Neural cell (in vitro differentiated cells): ENCODE results near the gene SMIM10L2A.

Experiments
- CTCF ChIP-seq: fragments of 450-650 bp; IDR thresholded peaks from 2 replicates; pipeline ENCODE4 v1.5.1; 2014; ENCODE audit warnings: antibody characterized with exemption, mild to moderate bottlenecking, moderate library complexity; ENCODE audit not compliant: poor library complexity, severe bottlenecking
- EP300 ChIP-seq: fragments of 450-650 bp; conservative IDR thresholded peaks from 2 replicates; pipeline ENCODE4 v1.6.1; 2014; ENCODE audit warnings: antibody characterized with exemption, mild to moderate bottlenecking, moderate library complexity; ENCODE audit not compliant: poor library complexity, severe bottlenecking
- EZH2 ChIP-seq: fragments of 200-600, 300-800 bp; shearing (Covaris generic), sonication (generic); IDR thresholded peaks from 2 replicates; pipeline ENCODE4 v1.6.1; 2014; ENCODE audit warnings: antibody characterized with exemption, low read length, borderline replicate concordance, mild to moderate bottlenecking; ENCODE audit not compliant: insufficient read depth, poor library complexity, severe bottlenecking
- MXI1 ChIP-seq: fragments of 450-650 bp; conservative IDR thresholded peaks from 2 replicates; pipeline ENCODE4 v1.6.1; 2014; ENCODE audit warnings: antibody characterized with exemption, mild to moderate bottlenecking; ENCODE audit not compliant: poor library complexity, severe bottlenecking
- POLR2AphosphoS5 ChIP-seq: IDR thresholded peaks from 2 replicates; pipeline ENCODE4 v1.6.1; 2012
- REST ChIP-seq: IDR thresholded peaks from 2 replicates; pipeline ENCODE4 v1.6.1; 2012; ENCODE audit warnings: borderline replicate concordance
- SMC3 ChIP-seq: fragments of 450-650 bp; conservative IDR thresholded peaks from 2 replicates; pipeline ENCODE4 v1.6.1; 2014; ENCODE audit warnings: antibody characterized with exemption, mild to moderate bottlenecking, moderate library complexity; ENCODE audit not compliant: poor library complexity
- TAF1 ChIP-seq: IDR thresholded peaks from 2 replicates; pipeline ENCODE4 v1.6.1; 2012; ENCODE audit warnings: low read depth

- no peak for TF ChIP-seq REST
- TF ChIP-seq TAF1, result no peak
- TF ChIP-seq MXI1, result no peak
- no peak for TF ChIP-seq CTCF
- no peak for TF ChIP-seq SMC3
- no peak for TF ChIP-seq EP300
- no peak for TF ChIP-seq EZH2
- TF ChIP-seq POLR2AphosphoS5, result no peak
These were observed 32.9 kb upstream of the SMIM10L2A start for GRCh38 chrX:135388841-135389240.
